Gastrocnemius medialis (tissue), 4 donors: ENCODE measurements around the gene LHX5.

Source experiments
- POLR2A ChIP-seq, 2 donors: fragments of 450-650 bp; IDR thresholded peaks; one replicate each; pipeline ENCODE4 v1.6.1; 2017; ENCODE audit warnings: antibody characterized with exemption in 2 of 2, mild to moderate bottlenecking in 2 of 2, moderate library complexity in 2 of 2
- TF ChIP-seq, protein P1 (sequence below), 5 experiments: fragments of 450-650 bp in 3 of 5; fragments of 200-600 bp in 2 of 5; sonication (generic) in 2 of 5; IDR thresholded peaks in 4 of 5; conservative IDR thresholded peaks in 1 of 5; 1 replicate in 4 of 5; 2 replicates in 1 of 5; pipeline ENCODE4 v1.5.1; 2016 to 2019; ENCODE audit warnings: antibody characterized with exemption in 5 of 5, mild to moderate bottlenecking in 3 of 5, moderate library complexity in 3 of 5

DNA sequence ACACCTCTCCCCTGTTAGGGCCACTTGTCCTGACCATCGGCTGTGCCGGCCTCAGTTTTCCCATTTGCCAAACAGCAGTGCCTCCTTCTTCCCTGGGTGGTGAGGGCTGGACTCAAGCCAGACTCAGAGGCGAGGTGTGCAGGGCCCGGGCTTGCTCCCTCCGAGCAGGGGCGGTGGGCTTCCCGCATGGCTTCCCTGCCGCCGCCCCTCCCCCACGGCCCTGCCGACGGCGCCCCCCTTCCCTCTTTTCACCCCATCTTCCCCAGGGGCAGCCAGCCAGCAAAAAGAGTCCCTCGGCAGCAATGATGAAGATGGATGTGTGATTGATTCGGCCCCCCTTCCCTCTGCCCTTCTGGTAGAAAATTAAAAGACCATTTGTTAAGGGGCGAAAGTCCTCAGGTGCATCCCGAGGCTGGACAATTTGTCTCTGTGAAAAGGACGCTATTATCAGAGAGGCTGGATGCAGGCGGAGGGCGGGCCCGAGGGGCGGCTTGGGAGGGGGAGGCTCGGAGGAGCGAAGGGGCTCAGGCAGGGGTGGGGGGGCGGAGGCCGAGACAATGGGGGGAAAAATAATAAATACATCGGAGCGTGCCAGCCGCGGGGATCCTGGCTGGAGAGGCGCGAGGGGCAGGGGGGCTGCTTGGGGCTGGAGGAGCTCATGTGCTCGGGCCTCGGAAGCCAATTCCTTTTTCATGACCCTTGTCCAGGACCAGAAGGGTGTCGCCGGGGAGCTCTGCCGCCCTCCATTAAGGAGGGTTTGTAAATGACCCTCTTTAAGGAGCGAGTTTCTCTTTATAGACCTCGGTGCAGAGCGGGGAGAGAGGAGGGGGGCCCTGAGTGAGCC, 48.0 kb upstream of the LHX5 start:
- TF ChIP-seq, protein P1, sequence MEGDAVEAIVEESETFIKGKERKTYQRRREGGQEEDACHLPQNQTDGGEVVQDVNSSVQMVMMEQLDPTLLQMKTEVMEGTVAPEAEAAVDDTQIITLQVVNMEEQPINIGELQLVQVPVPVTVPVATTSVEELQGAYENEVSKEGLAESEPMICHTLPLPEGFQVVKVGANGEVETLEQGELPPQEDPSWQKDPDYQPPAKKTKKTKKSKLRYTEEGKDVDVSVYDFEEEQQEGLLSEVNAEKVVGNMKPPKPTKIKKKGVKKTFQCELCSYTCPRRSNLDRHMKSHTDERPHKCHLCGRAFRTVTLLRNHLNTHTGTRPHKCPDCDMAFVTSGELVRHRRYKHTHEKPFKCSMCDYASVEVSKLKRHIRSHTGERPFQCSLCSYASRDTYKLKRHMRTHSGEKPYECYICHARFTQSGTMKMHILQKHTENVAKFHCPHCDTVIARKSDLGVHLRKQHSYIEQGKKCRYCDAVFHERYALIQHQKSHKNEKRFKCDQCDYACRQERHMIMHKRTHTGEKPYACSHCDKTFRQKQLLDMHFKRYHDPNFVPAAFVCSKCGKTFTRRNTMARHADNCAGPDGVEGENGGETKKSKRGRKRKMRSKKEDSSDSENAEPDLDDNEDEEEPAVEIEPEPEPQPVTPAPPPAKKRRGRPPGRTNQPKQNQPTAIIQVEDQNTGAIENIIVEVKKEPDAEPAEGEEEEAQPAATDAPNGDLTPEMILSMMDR (IDR thresholded peaks at IDR 0.05 in 4 of 5, conservative IDR thresholded peaks at IDR 0.05 in 1 of 5), result no peak
- TF ChIP-seq POLR2A (IDR thresholded peaks at IDR 0.05), result no peak
